GM23338 (cell line): ENCODE results near the gene ELMO2.

Experiments
- CREB1 ChIP-seq: fragments of 250-450 bp; sonication (Bioruptor Pico); IDR thresholded peaks from 2 replicates; pipeline ENCODE4 v1.5.0; 2020; ENCODE audit warnings: low read depth, mild to moderate bottlenecking, moderate library complexity
- CTCF ChIP-seq, 2 experiments: fragments of 200-600 bp in 1 of 2; sonication (generic) in 1 of 2; conservative IDR thresholded peaks; 2 replicates each; pipeline versions ENCODE4 v1.5.1 to v1.6.1; 2016 to 2017; ENCODE audit warnings: antibody characterized with exemption in 2 of 2, low read depth in 2 of 2, mild to moderate bottlenecking in 2 of 2, moderate library complexity in 1 of 2
- ETS1 ChIP-seq: IDR thresholded peaks from 2 replicates; pipeline ENCODE4 v1.6.1; 2016; ENCODE audit warnings: antibody characterized with exemption
- EZH2 ChIP-seq: fragments of 200-600 bp; sonication (generic); IDR thresholded peaks from one replicate; pipeline ENCODE4 v1.8.0; 2017; ENCODE audit warnings: antibody characterized with exemption, mild to moderate bottlenecking, low read depth; ENCODE audit not compliant: unreplicated experiment
- EZH2phosphoT487 ChIP-seq: fragments of 200-600 bp; sonication (generic); IDR thresholded peaks from one replicate; pipeline ENCODE4 v1.8.1; 2018; ENCODE audit warnings: antibody characterized with exemption; ENCODE audit not compliant: unreplicated experiment
- JUNB ChIP-seq: IDR thresholded peaks from one replicate; pipeline ENCODE4 v1.6.1; 2016; ENCODE audit warnings: antibody characterized with exemption; ENCODE audit not compliant: unreplicated experiment
- NANOG ChIP-seq: IDR thresholded peaks from 2 replicates; pipeline ENCODE4 v1.6.1; 2016; ENCODE audit warnings: antibody characterized with exemption, borderline replicate concordance
- POLR2AphosphoS5 ChIP-seq: IDR thresholded peaks from 2 replicates; pipeline ENCODE4 v1.6.1; 2016; ENCODE audit warnings: antibody characterized with exemption, low read depth
- REST ChIP-seq: IDR thresholded peaks from one replicate; pipeline ENCODE4 v1.6.1; 2018; ENCODE audit warnings: antibody characterized with exemption; ENCODE audit not compliant: unreplicated experiment
- STAT1 ChIP-seq: IDR thresholded peaks from one replicate; pipeline ENCODE4 v1.6.1; 2016; ENCODE audit warnings: antibody characterized with exemption; ENCODE audit not compliant: unreplicated experiment
- ZNF114 ChIP-seq: fragments of 250-450 bp; sonication (Bioruptor Pico); IDR thresholded peaks from 2 replicates; pipeline ENCODE4 v1.5.0; 2020; ENCODE audit warnings: mild to moderate bottlenecking, moderate library complexity
- ZNF331 ChIP-seq: fragments of 250-450 bp; sonication (Bioruptor Pico); IDR thresholded peaks from 2 replicates; pipeline ENCODE4 v1.5.0; 2020; ENCODE audit warnings: low read depth, mild to moderate bottlenecking, moderate library complexity

- no peak for TF ChIP-seq CTCF (conservative IDR thresholded peaks at IDR 0.05; ENCODE audit: low read depth in 2 of 2)
- no peak for TF ChIP-seq EZH2
- no peak for TF ChIP-seq POLR2AphosphoS5
- TF ChIP-seq CREB1 (CRISPR knock-in tag), result no peak
- TF ChIP-seq REST, result no peak
- TF ChIP-seq EZH2phosphoT487, result no peak
- no peak for TF ChIP-seq JUNB
- TF ChIP-seq ETS1, result no peak
- no peak for TF ChIP-seq ZNF114 (CRISPR knock-in tag)
- TF ChIP-seq STAT1, result no peak
- no peak for TF ChIP-seq NANOG
- TF ChIP-seq ZNF331, result no peak
Observed at GRCh38 chr20:46408281-46408731, 1.9 kb upstream of the ELMO2 start.
